Type B pancreatic cell (in vitro differentiated cells): ENCODE data around the gene IL1RAPL1. TPM values are rescaled to one million over a fixed set of nuclear protein-coding genes. Genes with fewer than 3 reads are reported as not detected.

Experiments used
- DNase-seq: peaks from one replicate; pipeline ENCODE4 v3.0.0; 2021; ENCODE audit warnings: mixed read lengths; ENCODE audit not compliant: unreplicated experiment; ENCODE audit errors: extremely low spot score
- H3K27ac Mint-ChIP-seq: 2 replicates; pipeline ENCODE4 v1.8.0; 2021; ENCODE audit warnings: mild to moderate bottlenecking, mixed read lengths
- H3K27me3 Mint-ChIP-seq: 2 replicates; pipeline ENCODE4 v1.8.0; 2021; ENCODE audit warnings: mixed read lengths
- H3K36me3 Mint-ChIP-seq: 2 replicates; pipeline ENCODE4 v1.8.0; 2021; ENCODE audit warnings: mixed read lengths
- H3K4me1 Mint-ChIP-seq: one replicate; pipeline ENCODE4 v1.8.0; 2021; ENCODE audit warnings: mixed read lengths; ENCODE audit not compliant: unreplicated experiment
- H3K4me3 Mint-ChIP-seq: 2 replicates; pipeline ENCODE4 v1.8.0; 2021; ENCODE audit warnings: mild to moderate bottlenecking, mixed read lengths
- H3K9me3 Mint-ChIP-seq: 2 replicates; pipeline ENCODE4 v1.8.0; 2021; ENCODE audit warnings: mixed read lengths
- CTCF ChIP-seq: fragments of 200-600 bp; sonication (generic); conservative IDR thresholded peaks from 2 replicates; pipeline ENCODE4 v1.5.0; 2021; ENCODE audit warnings: antibody characterized with exemption, mild to moderate bottlenecking
- microRNA-seq: library from miRNA; unstranded; fragments of <30 nt; microRNA quantifications from one replicate; pipeline ENCODE4, GENCODE V29; 2020
- total RNA-seq: library from RNA; stranded (reverse); gene quantifications from 2 replicates; pipeline ENCODE4 v1.2.1, GENCODE V29; 2021; ENCODE audit warnings: low replicate concordance

IL1RAPL1 gene
- total RNA-seq, 1 donor from 2014 or later: 2.6 TPM

GRCh38 chrX:29962061-29962460, 1374.8 kb downstream of the IL1RAPL1 start:
- H3K36me3 Mint-ChIP-seq: no peaks in the 10 kb centered on the region
- H3K27ac Mint-ChIP-seq: no peak overlapping the region
- DNase-seq: no peak
- no peak for TF ChIP-seq CTCF
- H3K4me3 Mint-ChIP-seq: no peak overlapping the region
- H3K27me3 Mint-ChIP-seq: no peaks in the 10 kb centered on the region
- no peaks in the 10 kb centered on the region for H3K4me1 Mint-ChIP-seq
- H3K9me3 Mint-ChIP-seq: no peaks in the 10 kb centered on the region

GRCh38 chrX:29965634-29966033, 1378.4 kb downstream of the IL1RAPL1 start:
- no peaks in the 10 kb centered on the region for H3K4me1 Mint-ChIP-seq
- H3K9me3 Mint-ChIP-seq: no peaks in the 10 kb centered on the region
- no peak for DNase-seq
- no peak overlapping the region for H3K27ac Mint-ChIP-seq
- no peaks in the 10 kb centered on the region for H3K27me3 Mint-ChIP-seq
- H3K4me3 Mint-ChIP-seq: no peak overlapping the region
- no peak for TF ChIP-seq CTCF
- H3K36me3 Mint-ChIP-seq: no peaks in the 10 kb centered on the region

- Mint-ChIP-seq H3K4me3 (no peak overlapping the region), H3K36me3 (no peaks in the 10 kb centered on the region), H3K4me1 (no peaks in the 10 kb centered on the region), H3K27me3 (no peaks in the 10 kb centered on the region), H3K9me3 (no peaks in the 10 kb centered on the region), H3K27ac (no peak overlapping the region)
- no peak for TF ChIP-seq CTCF
- DNase-seq: no peak
Measured at GRCh38 chrX:29992083-29992482, 1404.8 kb downstream of the IL1RAPL1 start.

- Mint-ChIP-seq H3K36me3 (no peaks in the 10 kb centered on the region), H3K27ac (no peak overlapping the region), H3K9me3 (peaks cover 6% of the 10 kb centered on the region), H3K4me1 (peaks cover 9% of the 10 kb centered on the region), H3K4me3 (no peak overlapping the region), H3K27me3 (peaks cover 15% of the 10 kb centered on the region)
- TF ChIP-seq CTCF: no peak
- DNase-seq: no peak
Measured at GRCh38 chrX:30005813-30006212, 1418.6 kb downstream of the IL1RAPL1 start.

Small RNAs within 50 kb of the gene (microRNA-seq; reads per million reads assigned to microRNA genes)
- gene MIR4666B: not detected
